ENCODE results near the gene JARID2. TPM values are rescaled to one million over a fixed set of nuclear protein-coding genes. Genes with fewer than 3 reads are reported as not detected.

Gene JARID2
- polyA plus RNA-seq, 1 donor (not counting 4 experiments of a cell fraction or from before 2014, with no cell fraction given): 11.0 TPM

DNA sequence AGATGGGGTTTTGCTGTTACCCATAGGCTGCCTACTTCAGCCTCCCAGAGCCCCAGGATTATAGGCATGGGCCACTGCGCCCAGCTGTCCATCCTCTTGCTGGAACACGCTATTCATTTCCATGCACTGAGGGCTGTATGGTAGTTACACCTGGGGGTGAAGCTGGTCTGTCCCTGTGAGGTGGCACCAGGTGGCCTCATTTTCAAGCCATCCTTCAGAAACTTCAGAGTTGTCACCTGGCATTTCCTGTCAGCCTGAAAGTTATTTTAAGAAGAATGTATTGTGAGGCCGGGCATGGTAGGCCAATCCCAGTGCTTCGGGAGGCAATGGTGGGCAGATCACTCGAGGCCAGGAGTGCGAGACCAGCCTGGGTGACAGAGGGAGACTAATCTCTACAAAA lies 269.4 kb downstream of the JARID2 start:
- no peak for TF ChIP-seq EZH2 (IDR thresholded peaks at IDR 0.05; ENCODE audit: low read length)
- TF ChIP-seq, protein P1, sequence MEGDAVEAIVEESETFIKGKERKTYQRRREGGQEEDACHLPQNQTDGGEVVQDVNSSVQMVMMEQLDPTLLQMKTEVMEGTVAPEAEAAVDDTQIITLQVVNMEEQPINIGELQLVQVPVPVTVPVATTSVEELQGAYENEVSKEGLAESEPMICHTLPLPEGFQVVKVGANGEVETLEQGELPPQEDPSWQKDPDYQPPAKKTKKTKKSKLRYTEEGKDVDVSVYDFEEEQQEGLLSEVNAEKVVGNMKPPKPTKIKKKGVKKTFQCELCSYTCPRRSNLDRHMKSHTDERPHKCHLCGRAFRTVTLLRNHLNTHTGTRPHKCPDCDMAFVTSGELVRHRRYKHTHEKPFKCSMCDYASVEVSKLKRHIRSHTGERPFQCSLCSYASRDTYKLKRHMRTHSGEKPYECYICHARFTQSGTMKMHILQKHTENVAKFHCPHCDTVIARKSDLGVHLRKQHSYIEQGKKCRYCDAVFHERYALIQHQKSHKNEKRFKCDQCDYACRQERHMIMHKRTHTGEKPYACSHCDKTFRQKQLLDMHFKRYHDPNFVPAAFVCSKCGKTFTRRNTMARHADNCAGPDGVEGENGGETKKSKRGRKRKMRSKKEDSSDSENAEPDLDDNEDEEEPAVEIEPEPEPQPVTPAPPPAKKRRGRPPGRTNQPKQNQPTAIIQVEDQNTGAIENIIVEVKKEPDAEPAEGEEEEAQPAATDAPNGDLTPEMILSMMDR (optimal IDR thresholded peaks at IDR 0.05 in 1 of 3, IDR thresholded peaks at IDR 0.05 in 1 of 3, conservative IDR thresholded peaks at IDR 0.05 in 1 of 3; ENCODE audit: extremely low read depth in 1 of 3, insufficient read depth in 2 of 3, low read length in 3 of 3): no peak
- no peaks in the 10 kb centered on the region for H3K9me3 ChIP-seq (ENCODE audit: control insufficient read depth, low read depth, low read length)
- FAIRE-seq (no peak), DNase-seq (ENCODE audit: low read depth, low spot score) (no peak)
- H3K4me3 ChIP-seq (ENCODE audit: control insufficient read depth in 2 of 3, extremely low read depth in 1 of 3, insufficient read depth in 2 of 3, low read depth in 1 of 3, low read length in 3 of 3): no peak overlapping the region
- no peaks in the 10 kb centered on the region for H4K20me1 ChIP-seq (ENCODE audit: control insufficient read depth, extremely low read depth, insufficient read depth, low read length)
- dilution Hi-C loops (cut with MboI; ENCODE audit: extremely low pct_ligation_motif_present, low sequenced_read_pairs): no loop called here
- H3K9me1 ChIP-seq (ENCODE audit: control insufficient read depth, extremely low read depth, insufficient read depth, low read length): no peaks in the 10 kb centered on the region
- no peaks in the 10 kb centered on the region for H3K4me1 ChIP-seq (ENCODE audit: control insufficient read depth, extremely low read depth, insufficient read depth, low read length)
- H2AFZ ChIP-seq (ENCODE audit: control insufficient read depth, low read length): no peak overlapping the region
- no peak overlapping the region for H3K4me2 ChIP-seq (ENCODE audit: control insufficient read depth, extremely low read depth, insufficient read depth, low read depth, low read length)
- H3K36me3 ChIP-seq (ENCODE audit: control insufficient read depth in 2 of 2, extremely low read depth in 1 of 2, insufficient read depth in 2 of 2, low read length in 2 of 2): peaks cover 43 to 51% of the 10 kb centered on the region in 2 experiments
- H3K9ac ChIP-seq (ENCODE audit: control insufficient read depth, extremely low read depth, insufficient read depth, low read length): no peak overlapping the region
- H3K27me3 ChIP-seq (ENCODE audit: control insufficient read depth, extremely low read depth, insufficient read depth, low read length): no peaks in the 10 kb centered on the region
- no peak overlapping the region for H3K27ac ChIP-seq (ENCODE audit: control insufficient read depth, insufficient read depth, low read length)
- no peaks in the 10 kb centered on the region for H3K79me2 ChIP-seq (ENCODE audit: control insufficient read depth, insufficient read depth, low read length)

DNA sequence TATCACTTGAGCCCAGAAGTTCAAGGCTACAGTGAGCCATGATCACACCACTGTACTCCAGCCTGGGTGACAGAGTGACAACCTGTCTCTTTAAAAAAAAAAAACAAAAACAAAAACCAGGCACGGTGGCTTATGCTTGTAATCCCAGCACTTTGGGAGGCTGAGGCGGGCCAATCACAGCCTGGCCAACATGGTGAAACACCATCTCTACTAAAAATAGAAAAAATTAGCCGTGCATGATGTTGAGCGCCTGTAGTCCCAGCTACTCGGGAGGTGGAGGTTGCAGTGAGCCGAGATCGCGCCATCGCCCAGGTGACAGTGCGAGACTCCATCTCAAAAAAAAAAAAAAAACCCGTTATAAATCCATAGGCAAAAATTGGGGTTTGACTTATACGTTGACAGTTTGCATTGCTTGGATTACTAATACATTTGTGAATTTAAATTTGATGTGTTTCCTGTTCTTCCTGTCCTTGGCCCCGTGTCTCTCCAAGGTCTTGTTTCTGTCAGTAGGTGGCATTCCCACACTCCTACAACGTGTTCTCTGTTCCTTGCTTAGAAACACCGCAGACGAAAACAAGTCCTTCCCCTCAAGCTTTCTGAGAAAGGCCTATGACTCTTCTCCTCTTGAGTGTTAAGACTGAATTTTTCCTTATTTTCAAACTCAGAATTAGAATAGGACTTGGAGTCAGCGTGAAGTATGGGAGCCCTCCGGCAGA lies 269.9 kb downstream of the JARID2 start:
- Histone ChIP-seq H3K9me3 (ENCODE audit: control insufficient read depth, low read depth, low read length) (no peaks in the 10 kb centered on the region), H3K9ac (ENCODE audit: control insufficient read depth, extremely low read depth, insufficient read depth, low read length) (no peak overlapping the region), H3K4me3 (ENCODE audit: control insufficient read depth in 2 of 3, extremely low read depth in 1 of 3, insufficient read depth in 2 of 3, low read depth in 1 of 3, low read length in 3 of 3) (no peak overlapping the region), H3K4me1 (ENCODE audit: control insufficient read depth, extremely low read depth, insufficient read depth, low read length) (no peaks in the 10 kb centered on the region), H3K4me2 (ENCODE audit: control insufficient read depth, extremely low read depth, insufficient read depth, low read depth, low read length) (no peak overlapping the region), H4K20me1 (ENCODE audit: control insufficient read depth, extremely low read depth, insufficient read depth, low read length) (no peaks in the 10 kb centered on the region), H3K27ac (ENCODE audit: control insufficient read depth, insufficient read depth, low read length) (no peak overlapping the region), H3K27me3 (ENCODE audit: control insufficient read depth, extremely low read depth, insufficient read depth, low read length) (no peaks in the 10 kb centered on the region), H3K79me2 (ENCODE audit: control insufficient read depth, insufficient read depth, low read length) (no peaks in the 10 kb centered on the region), H3K36me3 (ENCODE audit: control insufficient read depth in 2 of 2, extremely low read depth in 1 of 2, insufficient read depth in 2 of 2, low read length in 2 of 2) (peaks cover 43 to 52% of the 10 kb centered on the region in 2 experiments), H2AFZ (ENCODE audit: control insufficient read depth, low read length) (no peak overlapping the region), H3K9me1 (ENCODE audit: control insufficient read depth, extremely low read depth, insufficient read depth, low read length) (no peaks in the 10 kb centered on the region)
- dilution Hi-C loops (cut with MboI; ENCODE audit: extremely low pct_ligation_motif_present, low sequenced_read_pairs): no loop called here
- DNase-seq (ENCODE audit: low read depth, low spot score) (no peak), FAIRE-seq (no peak)
- TF ChIP-seq EZH2 (IDR thresholded peaks at IDR 0.05; ENCODE audit: low read length): no peak
- TF ChIP-seq, protein P1 (optimal IDR thresholded peaks at IDR 0.05 in 1 of 3, IDR thresholded peaks at IDR 0.05 in 1 of 3, conservative IDR thresholded peaks at IDR 0.05 in 1 of 3; ENCODE audit: extremely low read depth in 1 of 3, insufficient read depth in 2 of 3, low read length in 3 of 3): no peak

Measured in keratinocyte (primary cell).